ENCODE results near the gene BIRC6.

BIRC6 gene

DNA sequence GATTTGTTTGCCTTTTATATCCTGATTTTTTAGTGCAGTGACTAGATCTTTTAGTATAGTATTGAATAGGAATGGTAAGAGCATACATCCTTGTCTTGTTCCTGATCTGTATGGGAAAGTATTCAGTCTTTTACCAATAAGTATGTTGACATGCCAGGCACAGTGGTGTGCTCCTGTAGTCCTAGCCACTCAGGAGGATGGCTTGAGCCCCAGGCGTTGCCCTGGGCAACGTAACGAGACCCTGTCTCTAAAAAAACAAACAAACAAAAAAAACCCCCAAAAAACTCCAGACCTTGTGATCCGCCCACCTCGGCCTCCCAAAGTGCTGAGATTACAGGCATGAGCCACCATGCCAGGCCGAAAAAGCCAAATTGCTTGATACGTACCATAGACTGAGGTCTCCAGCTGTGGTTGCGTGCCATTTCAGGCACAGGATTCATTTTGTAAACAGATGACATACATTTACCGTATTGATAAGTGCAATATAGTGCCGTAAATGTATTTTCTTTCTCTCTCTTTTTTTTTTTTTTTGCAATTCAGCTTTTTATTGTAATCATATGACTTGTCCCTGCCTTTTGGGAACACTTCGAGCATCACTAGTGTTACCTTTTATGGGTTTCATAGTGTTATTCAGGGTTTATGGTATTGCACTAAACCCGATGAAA is 18.5 kb downstream of the BIRC6 start:
- DNase-seq: no peak

- DNase-seq: no peak
These were observed 19.9 kb downstream of the BIRC6 start for GRCh38 chr2:32376756-32377155.

- DNase-seq: no peak
These were observed 21.1 kb downstream of the BIRC6 start for GRCh38 chr2:32377928-32378327.

DNA sequence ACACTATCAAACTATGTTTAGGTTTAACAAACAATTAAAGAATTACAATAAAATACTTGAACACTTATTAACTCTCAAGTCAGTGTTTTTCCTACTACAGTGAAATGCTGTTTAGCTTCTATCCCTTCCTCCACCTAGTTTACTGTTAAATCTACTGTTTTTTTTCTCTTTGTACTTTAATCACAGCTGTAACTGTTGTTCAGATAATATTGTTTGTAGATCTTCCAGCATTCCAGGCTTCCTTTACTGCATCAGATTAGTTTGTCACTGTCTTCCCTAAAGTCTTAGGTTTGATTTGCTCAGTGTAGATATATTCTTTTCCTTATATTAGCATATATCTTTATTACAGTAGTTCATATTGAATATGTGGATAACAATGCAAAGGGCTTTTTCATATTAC is 22.5 kb downstream of the BIRC6 start:
- no peak for DNase-seq

- no peak for DNase-seq
These were observed 27.0 kb downstream of the BIRC6 start for GRCh38 chr2:32383858-32384257.

- DNase-seq: no peak
These were observed 27.7 kb downstream of the BIRC6 start for GRCh38 chr2:32384529-32384928.

DNA sequence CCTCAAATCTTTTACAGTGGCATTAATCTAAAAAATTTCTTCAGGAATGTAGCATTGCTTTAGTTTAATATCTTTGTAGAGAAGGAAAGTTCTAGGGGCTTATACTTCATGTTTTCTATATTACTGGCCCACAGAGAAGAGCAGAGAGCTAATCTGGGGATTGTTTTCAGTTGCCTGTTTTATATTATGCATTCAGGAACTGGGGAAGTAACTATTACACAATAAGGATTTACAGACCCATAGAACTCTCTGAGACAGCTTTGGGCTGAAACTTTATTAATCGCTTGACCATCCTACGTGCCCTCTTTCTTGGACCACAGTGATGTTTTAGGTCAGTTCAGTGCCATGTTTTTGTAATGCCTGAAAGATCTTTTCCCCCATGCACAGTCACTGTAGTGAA is 29.9 kb downstream of the BIRC6 start:
- DNase-seq: no peak

GRCh38 chr2:32399221-32399620 is 42.4 kb downstream of the BIRC6 start:
- DNase-seq: no peak

- DNase-seq: no peak
These were observed 45.3 kb downstream of the BIRC6 start for GRCh38 chr2:32402091-32402490.

GRCh38 chr2:32403782-32404181 is 47.0 kb downstream of the BIRC6 start:
- DNase-seq: no peak

- no peak for DNase-seq
These were observed 47.9 kb downstream of the BIRC6 start for GRCh38 chr2:32404691-32405090.

GRCh38 chr2:32416519-32416918 is 59.7 kb downstream of the BIRC6 start:
- DNase-seq: no peak

DNA sequence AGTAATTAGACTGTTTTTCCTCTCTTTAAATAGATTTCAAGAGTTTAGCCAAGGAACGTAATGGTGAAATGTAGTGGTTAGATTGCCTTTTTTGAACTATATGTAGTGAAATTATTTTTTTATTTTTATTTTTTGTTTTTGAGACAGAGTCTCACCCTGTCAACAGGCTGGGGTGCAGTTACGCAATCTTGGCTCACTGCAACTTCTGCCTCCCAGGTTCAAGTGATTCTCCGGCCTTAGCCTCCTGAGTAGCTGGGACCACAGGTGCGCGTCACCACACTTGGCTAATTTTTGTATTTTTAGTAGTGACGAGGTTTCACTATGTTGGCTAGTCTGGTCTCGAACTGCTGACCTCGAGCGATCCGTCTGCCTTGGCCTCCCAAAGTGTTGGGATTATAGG is 60.8 kb downstream of the BIRC6 start:
- no peak for DNase-seq

DNA sequence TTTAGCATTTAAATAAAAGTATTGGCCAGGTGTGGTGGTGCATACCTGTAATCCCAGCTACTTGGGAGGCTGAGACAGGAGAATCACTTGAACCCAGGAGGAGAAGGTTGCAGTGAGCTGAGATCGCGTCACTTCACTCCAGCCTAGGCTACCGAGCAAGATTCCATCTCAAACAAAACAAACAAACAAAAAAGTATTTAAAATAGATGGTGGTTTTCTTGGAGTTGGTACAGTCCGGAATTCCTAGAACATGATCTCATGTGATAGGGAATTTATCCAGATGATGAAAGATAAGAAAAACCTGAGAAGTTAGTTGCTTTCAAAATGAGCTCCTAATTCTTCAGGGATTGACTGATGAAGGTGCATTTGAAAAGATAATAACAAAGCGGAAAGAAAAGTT is 62.0 kb downstream of the BIRC6 start:
- DNase-seq: no peak

DNA sequence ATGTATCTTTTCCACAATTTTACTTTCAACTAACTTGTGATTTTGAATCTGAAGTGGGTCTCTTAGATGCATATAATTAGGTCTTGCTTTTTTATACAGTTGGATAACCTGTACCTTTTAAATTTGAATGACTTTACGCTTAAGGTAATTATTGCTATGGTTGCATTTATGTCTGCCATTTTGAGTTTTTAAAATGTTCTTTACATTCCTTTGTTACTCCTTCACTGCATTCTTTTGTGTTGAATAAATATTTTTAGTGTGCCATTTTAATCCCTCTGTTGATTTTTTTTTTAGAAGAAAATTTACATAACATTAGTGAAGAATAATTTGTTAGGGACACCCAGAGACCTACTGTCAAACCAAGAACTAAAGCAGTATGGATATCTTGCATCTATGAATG is 65.3 kb downstream of the BIRC6 start:
- no peak for DNase-seq

GRCh38 chr2:32423536-32423935 is 66.7 kb downstream of the BIRC6 start:
- DNase-seq: no peak

GRCh38 chr2:32424739-32425138 is 67.9 kb downstream of the BIRC6 start:
- no peak for DNase-seq

- DNase-seq: no peak
These were observed 68.9 kb downstream of the BIRC6 start for GRCh38 chr2:32425719-32426141.

DNA sequence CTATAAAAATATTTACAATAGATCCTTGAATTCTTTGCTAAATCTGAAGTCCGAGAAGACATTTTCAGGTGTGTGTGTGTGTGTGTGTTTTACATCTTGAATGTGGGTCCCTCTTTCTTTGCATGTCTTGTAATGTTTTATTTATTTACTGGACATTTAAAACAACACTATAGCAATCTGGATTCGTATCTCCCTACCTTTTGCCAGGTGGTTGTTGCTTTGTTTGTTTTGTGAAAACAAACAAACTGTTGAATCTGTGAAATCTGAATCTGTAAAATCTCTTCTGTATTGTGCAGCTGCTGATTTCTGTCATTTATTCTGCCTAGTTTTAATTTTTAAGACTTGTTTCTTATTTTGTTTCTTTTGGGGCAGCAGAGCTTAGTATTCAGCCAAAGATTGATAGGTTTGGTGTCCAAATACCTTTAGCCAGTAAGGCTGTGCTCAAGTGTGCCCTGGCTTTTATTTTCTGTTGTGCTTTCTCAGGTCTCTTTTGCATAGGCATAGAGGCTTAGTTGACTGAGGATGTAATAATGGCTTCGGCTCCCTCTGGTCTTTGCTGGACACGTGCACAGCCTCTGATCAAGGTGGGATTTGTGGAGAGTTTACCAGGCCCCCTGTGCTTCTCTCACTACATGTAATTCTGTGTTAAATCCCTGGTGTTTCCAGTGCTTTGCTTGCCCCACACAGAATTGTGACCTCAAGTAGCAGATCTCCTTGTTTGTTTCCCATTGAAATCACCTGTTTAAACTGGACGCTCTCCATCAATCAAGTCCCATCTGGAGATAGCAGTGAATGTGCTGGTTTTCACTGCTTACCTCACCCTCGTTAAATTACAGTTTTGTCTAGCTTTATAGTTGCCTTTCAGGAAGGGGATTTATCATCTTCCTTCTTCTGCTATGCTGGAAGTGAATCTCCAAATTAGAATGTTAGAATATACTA is 71.1 kb downstream of the BIRC6 start:
- no peak for DNase-seq

DNA sequence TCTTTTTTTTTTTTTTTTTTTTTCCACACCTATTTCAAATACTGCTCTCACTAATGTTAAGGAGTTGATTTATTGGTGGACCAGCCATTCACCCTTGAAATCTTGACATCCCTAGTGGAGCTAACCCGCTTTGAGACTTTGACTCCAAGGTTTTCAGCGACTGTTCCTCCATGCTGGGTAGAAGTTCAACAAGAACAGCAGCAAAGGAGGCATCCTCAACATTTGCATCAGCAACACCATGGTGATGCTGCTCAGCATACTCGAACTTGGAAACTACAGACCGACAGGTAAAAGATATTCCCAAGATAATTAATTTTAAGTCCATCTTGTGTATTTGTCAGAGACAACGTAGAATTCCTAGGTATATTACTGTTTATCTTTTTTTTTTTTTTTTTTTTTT is 74.0 kb downstream of the BIRC6 start:
- no peak for DNase-seq

DNA sequence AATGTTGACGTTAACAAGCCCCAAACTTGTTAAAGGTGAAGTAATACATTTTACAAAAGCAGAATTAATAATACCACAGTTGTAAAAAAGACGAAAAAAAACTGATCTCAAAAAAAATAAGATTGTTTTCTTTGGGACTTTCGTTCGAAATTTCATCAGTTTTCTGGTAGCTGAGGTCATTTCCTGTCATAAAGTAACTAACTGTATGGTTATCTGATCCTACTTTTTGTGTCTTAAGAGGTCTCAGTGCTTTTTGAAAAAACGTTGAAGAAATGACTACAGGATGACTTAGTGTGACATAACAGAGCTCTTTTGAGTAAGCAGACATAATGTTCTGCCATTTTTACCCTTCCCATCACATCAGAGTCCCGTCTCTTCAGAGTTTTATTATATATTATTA is 79.3 kb downstream of the BIRC6 start:
- DNase-seq: no peak

- no peak for DNase-seq
These were observed 85.2 kb downstream of the BIRC6 start for GRCh38 chr2:32442020-32442467.

- no peak for DNase-seq
These were observed 89.5 kb downstream of the BIRC6 start for GRCh38 chr2:32446369-32446768.

DNA sequence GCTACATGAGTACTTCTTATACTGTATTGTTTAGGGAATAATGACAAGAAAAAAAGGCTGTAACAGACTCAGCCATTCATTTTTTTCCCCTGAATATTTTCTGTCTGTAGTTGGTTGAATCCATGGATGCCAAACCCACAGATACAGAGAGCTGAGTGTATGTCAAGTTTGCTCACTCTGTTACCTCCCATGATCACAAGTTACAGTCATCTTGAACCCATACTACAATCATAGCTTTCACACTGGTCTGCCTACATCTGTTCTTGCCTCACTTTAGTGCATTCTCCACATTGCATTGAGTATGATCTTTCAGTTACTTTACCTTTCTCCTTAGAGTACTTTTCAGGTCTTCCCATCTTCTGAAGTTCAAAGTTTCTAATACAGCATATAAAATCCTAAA is 94.0 kb downstream of the BIRC6 start:
- no peak for DNase-seq

Measured in stimulated activated CD8-positive, alpha-beta memory T cell treated with anti-CD3 and anti-CD28 coated beads, Interleukin-4, amount 100 ng/mL, for 48 hours (primary cell).